Liver (tissue), 9 donors: Measurements from ENCODE around the gene CAMKK1. TPM values are rescaled to one million over a fixed set of nuclear protein-coding genes. Genes with fewer than 3 reads are reported as not detected.

Experiments used
- DNase-seq: peaks from one replicate; pipeline ENCODE4 v3.0.0-alpha.2; 2017; ENCODE audit warnings: low spot score
- H3K27ac ChIP-seq, 2 donors: one replicate each; pipeline ENCODE4 v1.7.0; 2013; ENCODE audit warnings: inconsistent platforms in 2 of 2, low read length in 2 of 2, control low read depth in 1 of 2, low read depth in 1 of 2, mild to moderate bottlenecking in 1 of 2
- H3K27me3 ChIP-seq, 4 donors: one replicate each; pipeline versions ENCODE4 v1.6.1 to v1.7.0; 2013; ENCODE audit warnings: low read length in 3 of 4, inconsistent platforms in 1 of 4, mild to moderate bottlenecking in 1 of 4, moderate library complexity in 1 of 4; ENCODE audit not compliant: control insufficient read depth in 4 of 4, insufficient read depth in 4 of 4
- H3K36me3 ChIP-seq, 4 donors: one replicate each; pipeline versions ENCODE4 v1.6.1 to v1.7.0; 2013; ENCODE audit warnings: low read length in 3 of 4, mild to moderate bottlenecking in 3 of 4, low read depth in 1 of 4, moderate library complexity in 1 of 4; ENCODE audit not compliant: control insufficient read depth in 4 of 4, insufficient read depth in 3 of 4
- H3K4me1 ChIP-seq, 4 donors: one replicate each; pipeline versions ENCODE4 v1.6.1 to v1.7.0; 2013; ENCODE audit warnings: low read length in 3 of 4, mild to moderate bottlenecking in 3 of 4, moderate library complexity in 1 of 4; ENCODE audit not compliant: control insufficient read depth in 4 of 4, insufficient read depth in 4 of 4
- H3K4me3 ChIP-seq, 3 donors: one replicate each; pipeline versions ENCODE4 v1.6.1 to v1.7.0; 2013; ENCODE audit warnings: low read length in 3 of 3, control low read depth in 1 of 3, low read depth in 1 of 3, mild to moderate bottlenecking in 1 of 3
- H3K9ac ChIP-seq, 2 donors: one replicate each; pipeline ENCODE4 v1.7.0; 2013; ENCODE audit warnings: low read length in 2 of 2, mild to moderate bottlenecking in 2 of 2, moderate library complexity in 2 of 2, control low read depth in 1 of 2, low read depth in 1 of 2
- H3K9me3 ChIP-seq, 4 donors: one replicate each; pipeline versions ENCODE4 v1.6.1 to v1.7.0; 2013; ENCODE audit warnings: low read length in 3 of 4; ENCODE audit not compliant: control insufficient read depth in 4 of 4
- ATF3 ChIP-seq: IDR thresholded peaks from 2 replicates; pipeline ENCODE4 v1.6.1; 2016; ENCODE audit warnings: antibody characterized with exemption
- EGR1 ChIP-seq, 2 donors: IDR thresholded peaks; 2 replicates each; pipeline ENCODE4 v1.6.1; 2016 to 2018; ENCODE audit warnings: antibody characterized with exemption in 2 of 2, low read depth in 2 of 2
- FOXA1 ChIP-seq: IDR thresholded peaks from 2 replicates; pipeline ENCODE4 v1.6.1; 2016; ENCODE audit warnings: antibody characterized with exemption
- FOXA2 ChIP-seq: IDR thresholded peaks from 2 replicates; pipeline ENCODE4 v1.6.1; 2016; ENCODE audit warnings: antibody characterized with exemption
- GABPA ChIP-seq, 2 donors: IDR thresholded peaks in 1 of 2; conservative IDR thresholded peaks in 1 of 2; 2 replicates each; pipeline ENCODE4 v1.6.1; 2016; ENCODE audit warnings: antibody characterized with exemption in 2 of 2, mild to moderate bottlenecking in 1 of 2, moderate library complexity in 1 of 2
- HNF4A ChIP-seq, 2 donors: conservative IDR thresholded peaks; 2 replicates each; pipeline ENCODE4 v1.6.1; 2016; ENCODE audit warnings: antibody characterized with exemption in 2 of 2, mild to moderate bottlenecking in 2 of 2
- HNF4G ChIP-seq: IDR thresholded peaks from 2 replicates; pipeline ENCODE4 v1.6.1; 2016; ENCODE audit warnings: antibody characterized with exemption
- JUND ChIP-seq, 2 donors: IDR thresholded peaks; 2 replicates each; pipeline ENCODE4 v1.6.1; 2016; ENCODE audit warnings: antibody characterized with exemption in 2 of 2
- MAX ChIP-seq: IDR thresholded peaks from 2 replicates; pipeline ENCODE4 v1.6.1; 2016; ENCODE audit warnings: antibody characterized with exemption
- REST ChIP-seq: IDR thresholded peaks from 2 replicates; pipeline ENCODE4 v1.6.1; 2016; ENCODE audit warnings: antibody characterized with exemption, mild to moderate bottlenecking
- RXRA ChIP-seq, 2 donors: IDR thresholded peaks; 2 replicates each; pipeline ENCODE4 v1.6.1; 2017 to 2018; ENCODE audit warnings: antibody characterized with exemption in 2 of 2, mild to moderate bottlenecking in 1 of 2
- SP1 ChIP-seq: IDR thresholded peaks from 2 replicates; pipeline ENCODE4 v1.6.1; 2018; ENCODE audit warnings: antibody characterized with exemption, mild to moderate bottlenecking
- TAF1 ChIP-seq: conservative IDR thresholded peaks from 2 replicates; pipeline ENCODE4 v1.6.1; 2016; ENCODE audit warnings: antibody characterized with exemption, mild to moderate bottlenecking
- YY1 ChIP-seq: IDR thresholded peaks from 2 replicates; pipeline ENCODE4 v1.6.1; 2016; ENCODE audit warnings: antibody characterized with exemption, mild to moderate bottlenecking
- WGBS: extraction: QIAGEN DNeasy Blood & Tissue Kit; methylation state at CpG from one replicate; pipeline ENCODE4 v1.1.7; 2013; 5-methylcytosine and 5-hydroxymethylcytosine counted together
- polyA plus RNA-seq, 2 donors: library from polyadenylated mRNA; stranded (reverse) in 1 of 2; unstranded in 1 of 2; fragments of 200-250 nt in 1 of 2; fragments of >200 nt in 1 of 2; fragmentation: Nextera tagmentation in 1 of 2; extraction: Ambion mirVana in 1 of 2; gene quantifications; one replicate each; pipeline versions ENCODE4 v1.2.1 to v1.2.3, GENCODE V29; 2013 to 2015
- total RNA-seq, 2 donors: library from RNA; depleted of rRNA; stranded (reverse); fragments of >200 nt; gene quantifications; one replicate each; pipeline ENCODE4 v1.2.3, GENCODE V29; 2014
- TF ChIP-seq, protein P1 (sequence below): IDR thresholded peaks from 2 replicates; pipeline ENCODE4 v1.6.1; 2016; ENCODE audit warnings: antibody characterized with exemption
- donor health status: healthy.
- donor health status: healthy.
- donor health status: healthy.
- donor health status: healthy.
- donor health status: healthy.

CAMKK1 gene
- total and polyA plus RNA-seq, 4 donors: 0.24 to 0.67 (median 0.50) TPM

- DNase-seq: no peak
- 93% methylated on average over 48 of the region's 48 CpGs for WGBS
- H3K9me3 ChIP-seq: no peaks in the 10 kb centered on the region
Measured at GRCh38 chr17:3940965-3941698, 48.3 kb upstream of the CAMKK1 start.

DNA sequence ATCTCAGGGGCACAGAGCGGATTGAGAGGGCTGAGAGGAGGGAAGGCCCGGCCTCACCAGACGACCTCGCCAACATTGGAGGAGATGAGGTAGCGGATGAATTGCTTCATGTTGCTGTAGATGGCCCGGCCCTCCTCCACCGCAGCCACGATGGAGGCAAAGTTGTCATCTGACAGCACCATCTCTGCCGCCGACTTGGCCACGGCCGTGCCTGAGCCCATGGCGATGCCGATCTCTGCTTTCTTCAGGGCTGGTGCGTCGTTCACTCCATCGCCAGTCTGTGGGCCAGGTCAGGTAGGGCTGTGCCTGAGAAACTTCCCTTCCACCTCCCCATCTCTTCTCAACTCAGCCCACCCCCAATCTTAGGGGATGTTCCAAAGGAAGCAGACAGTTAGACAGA lies 44.5 kb upstream of the CAMKK1 start:
- Histone ChIP-seq H3K9me3 (no peaks in the 10 kb centered on the region), H3K9ac (no peak overlapping the region), H3K27ac (no peak overlapping the region), H3K27me3 (no peaks in the 10 kb centered on the region), H3K4me1 (no peaks in the 10 kb centered on the region), H3K36me3 (peaks cover 0 to 2% (median 0%) of the 10 kb centered on the region in 4 donors), H3K4me3 (no peak overlapping the region)
- WGBS: 95% methylated on average over 17 of the region's 17 CpGs
- TF ChIP-seq FOXA2 (no peak), SP1 (no peak), HNF4G (no peak), EGR1 (IDR thresholded peaks at IDR 0.05; ENCODE audit: low read depth in 2 of 2) (no peak), HNF4A (conservative IDR thresholded peaks at IDR 0.05) (no peak)
- TF ChIP-seq, protein P1, sequence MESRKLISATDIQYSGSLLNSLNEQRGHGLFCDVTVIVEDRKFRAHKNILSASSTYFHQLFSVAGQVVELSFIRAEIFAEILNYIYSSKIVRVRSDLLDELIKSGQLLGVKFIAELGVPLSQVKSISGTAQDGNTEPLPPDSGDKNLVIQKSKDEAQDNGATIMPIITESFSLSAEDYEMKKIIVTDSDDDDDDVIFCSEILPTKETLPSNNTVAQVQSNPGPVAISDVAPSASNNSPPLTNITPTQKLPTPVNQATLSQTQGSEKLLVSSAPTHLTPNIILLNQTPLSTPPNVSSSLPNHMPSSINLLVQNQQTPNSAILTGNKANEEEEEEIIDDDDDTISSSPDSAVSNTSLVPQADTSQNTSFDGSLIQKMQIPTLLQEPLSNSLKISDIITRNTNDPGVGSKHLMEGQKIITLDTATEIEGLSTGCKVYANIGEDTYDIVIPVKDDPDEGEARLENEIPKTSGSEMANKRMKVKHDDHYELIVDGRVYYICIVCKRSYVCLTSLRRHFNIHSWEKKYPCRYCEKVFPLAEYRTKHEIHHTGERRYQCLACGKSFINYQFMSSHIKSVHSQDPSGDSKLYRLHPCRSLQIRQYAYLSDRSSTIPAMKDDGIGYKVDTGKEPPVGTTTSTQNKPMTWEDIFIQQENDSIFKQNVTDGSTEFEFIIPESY: no peak
- DNase-seq: no peak

More at GRCh38 chr17:3940965-3941698, 48.3 kb upstream of the CAMKK1 start:
- Histone ChIP-seq H3K4me3 (no peak overlapping the region), H3K27me3 (no peaks in the 10 kb centered on the region), H3K9ac (no peak overlapping the region), H3K36me3 (peaks cover 0 to 2% (median 0%) of the 10 kb centered on the region in 4 donors), H3K27ac (no peak overlapping the region), H3K4me1 (peaks cover 0 to 3% (median 0%) of the 10 kb centered on the region in 4 donors)
- no peak for TF ChIP-seq HNF4A (conservative IDR thresholded peaks at IDR 0.05)
- no peak for TF ChIP-seq JUND (IDR thresholded peaks at IDR 0.05)

GRCh38 chr17:3935825-3936355 lies 43.0 kb upstream of the CAMKK1 start:
- 97% methylated on average over 9 of the region's 9 CpGs for WGBS
- Histone ChIP-seq H3K36me3 (peaks cover 0 to 2% (median 0%) of the 10 kb centered on the region in 4 donors), H3K9me3 (no peaks in the 10 kb centered on the region)

More at GRCh38 chr17:3935825-3936355, 43.0 kb upstream of the CAMKK1 start:
- Histone ChIP-seq H3K27ac (no peak overlapping the region), H3K9ac (no peak overlapping the region), H3K4me3 (no peak overlapping the region), H3K4me1 (no peaks in the 10 kb centered on the region), H3K27me3 (no peaks in the 10 kb centered on the region)
- no peak for DNase-seq
- TF ChIP-seq ATF3 (no peak), EGR1 (IDR thresholded peaks at IDR 0.05; ENCODE audit: low read depth in 2 of 2) (no peak), MAX (no peak), RXRA (IDR thresholded peaks at IDR 0.05) (no peak), HNF4A (conservative IDR thresholded peaks at IDR 0.05) (no peak), REST (no peak), GABPA (IDR thresholded peaks at IDR 0.05 in 1 of 2, conservative IDR thresholded peaks at IDR 0.05 in 1 of 2) (no peak), FOXA2 (no peak), HNF4G (no peak), TAF1 (no peak), FOXA1 (no peak), JUND (IDR thresholded peaks at IDR 0.05) (no peak), SP1 (no peak), YY1 (no peak)
- TF ChIP-seq, protein P1: no peak
